Measurements from ENCODE around the gene MTERF4. TPM values are rescaled to one million over a fixed set of nuclear protein-coding genes. Genes with fewer than 3 reads are reported as not detected.
A peak's percentile ranks its signal among the peaks of the same experiment; 100 is the strongest.

The MTERF4 gene
- total RNA-seq, 2 donors from 2014 or later = 33.2 to 42.5 TPM

DNA sequence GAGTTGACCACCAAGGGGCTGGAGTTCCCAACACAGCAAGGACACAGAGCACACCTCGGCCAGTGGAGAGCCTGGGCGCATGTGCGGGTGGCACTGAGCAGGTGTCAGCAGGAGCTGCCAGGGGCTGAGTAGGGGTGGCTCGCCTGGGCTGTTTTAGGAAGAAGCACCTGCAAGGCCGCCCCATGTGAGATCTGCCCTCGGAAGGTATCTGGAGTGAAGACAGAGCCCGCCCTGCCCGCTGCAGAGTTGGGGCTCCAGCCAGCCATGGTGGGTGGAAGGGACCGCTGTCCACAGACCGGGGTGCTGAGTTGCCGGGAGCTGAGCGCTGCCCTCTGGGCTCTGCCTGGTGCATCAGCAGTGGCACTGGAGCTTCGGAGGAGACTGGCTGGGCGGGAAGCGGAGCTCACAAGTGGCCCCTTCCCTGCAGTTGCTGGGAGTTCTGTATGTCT, 35.2 kb downstream of the MTERF4 start:
- no peaks in the 10 kb centered on the region for H3K27me3 ChIP-seq (ENCODE audit: control insufficient read depth, insufficient read depth, low read length, poor library complexity, severe bottlenecking)
- 72 to 74% methylated on average over 15 of the region's 15 CpGs for WGBS, 2 experiments (ENCODE audit: insufficient coverage in 1 of 2, insufficient read length in 1 of 2)

DNA sequence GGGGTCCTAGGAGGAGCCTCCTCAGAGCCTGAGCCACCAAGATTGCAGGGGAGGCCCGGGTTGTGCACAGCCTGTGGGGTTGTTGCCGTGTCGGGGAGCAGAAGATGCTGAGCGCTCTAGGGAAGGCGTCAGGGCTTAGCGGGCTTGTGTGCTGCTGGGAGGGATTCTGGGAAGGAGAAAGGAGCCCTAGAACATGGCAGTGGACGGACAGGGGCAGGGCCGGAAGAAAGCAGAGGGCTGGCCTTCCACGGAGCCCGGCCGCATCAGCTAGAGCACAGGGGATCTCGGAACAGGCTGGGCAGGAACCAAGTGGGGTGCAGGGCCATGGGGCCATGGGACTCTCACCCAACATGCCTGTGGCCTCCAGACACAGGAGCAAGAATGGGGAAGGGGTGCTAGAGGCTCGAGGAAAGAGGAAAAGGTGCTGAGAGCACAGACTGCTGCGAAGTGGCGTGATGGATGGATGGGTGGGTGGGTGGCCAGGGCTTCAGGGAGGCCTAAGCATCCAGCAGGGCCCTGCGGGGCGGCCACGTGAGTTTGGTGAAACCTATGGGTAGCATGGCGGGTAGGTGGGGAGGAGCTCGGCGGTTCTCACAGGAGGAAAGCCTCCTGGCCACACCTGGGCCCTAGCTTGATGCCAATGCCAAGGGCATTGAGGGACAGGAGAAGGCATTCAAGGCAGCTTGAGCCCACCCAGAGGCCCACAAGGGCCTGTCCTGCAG, 35.8 kb downstream of the MTERF4 start:
- DNase-seq = no peak
- no peaks in the 10 kb centered on the region for H3K9me3 ChIP-seq (ENCODE audit: control insufficient read depth, low read length)
- H3K36me3 ChIP-seq (ENCODE audit: control insufficient read depth, insufficient read depth, low read length) = no peaks in the 10 kb centered on the region
- Mint-ChIP-seq H3K27ac (no peak overlapping the region), H3K9me3 (no peaks in the 10 kb centered on the region), H3K27me3 (ENCODE audit: insufficient read depth) (peaks cover 6% of the 10 kb centered on the region), H3K4me1 (no peaks in the 10 kb centered on the region), H3K36me3 (ENCODE audit: low read depth) (no peaks in the 10 kb centered on the region), H3K4me3 (no peak overlapping the region)
- no peak overlapping the region for H3K4me3 ChIP-seq (ENCODE audit: low read length)
- H3K4me1 ChIP-seq (ENCODE audit: control insufficient read depth, insufficient read depth, low read length) = no peaks in the 10 kb centered on the region
- TF ChIP-seq, protein P1, sequence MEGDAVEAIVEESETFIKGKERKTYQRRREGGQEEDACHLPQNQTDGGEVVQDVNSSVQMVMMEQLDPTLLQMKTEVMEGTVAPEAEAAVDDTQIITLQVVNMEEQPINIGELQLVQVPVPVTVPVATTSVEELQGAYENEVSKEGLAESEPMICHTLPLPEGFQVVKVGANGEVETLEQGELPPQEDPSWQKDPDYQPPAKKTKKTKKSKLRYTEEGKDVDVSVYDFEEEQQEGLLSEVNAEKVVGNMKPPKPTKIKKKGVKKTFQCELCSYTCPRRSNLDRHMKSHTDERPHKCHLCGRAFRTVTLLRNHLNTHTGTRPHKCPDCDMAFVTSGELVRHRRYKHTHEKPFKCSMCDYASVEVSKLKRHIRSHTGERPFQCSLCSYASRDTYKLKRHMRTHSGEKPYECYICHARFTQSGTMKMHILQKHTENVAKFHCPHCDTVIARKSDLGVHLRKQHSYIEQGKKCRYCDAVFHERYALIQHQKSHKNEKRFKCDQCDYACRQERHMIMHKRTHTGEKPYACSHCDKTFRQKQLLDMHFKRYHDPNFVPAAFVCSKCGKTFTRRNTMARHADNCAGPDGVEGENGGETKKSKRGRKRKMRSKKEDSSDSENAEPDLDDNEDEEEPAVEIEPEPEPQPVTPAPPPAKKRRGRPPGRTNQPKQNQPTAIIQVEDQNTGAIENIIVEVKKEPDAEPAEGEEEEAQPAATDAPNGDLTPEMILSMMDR (conservative IDR thresholded peaks at IDR 0.05) = no peak
- H3K9ac ChIP-seq (ENCODE audit: extremely low read depth, low read length, poor library complexity, severe bottlenecking) = no peak overlapping the region
- H3K27me3 ChIP-seq (ENCODE audit: control insufficient read depth, insufficient read depth, low read length, poor library complexity, severe bottlenecking) = no peaks in the 10 kb centered on the region
- WGBS, 2 experiments (ENCODE audit: insufficient coverage in 1 of 2, insufficient read length in 1 of 2) = 90 to 92% methylated on average over 15 to 21 of the region's 21 CpGs
- no peak overlapping the region for H3K27ac ChIP-seq (ENCODE audit: low read depth, low read length)

More for the DNA sequence above, 35.2 kb downstream of the MTERF4 start:
- H3K4me1 ChIP-seq (ENCODE audit: control insufficient read depth, insufficient read depth, low read length) = no peaks in the 10 kb centered on the region
- H3K27me3 Mint-ChIP-seq (ENCODE audit: insufficient read depth) = peaks cover 6% of the 10 kb centered on the region
- no peaks in the 10 kb centered on the region for H3K4me1 Mint-ChIP-seq
- H3K27ac Mint-ChIP-seq = no peak overlapping the region
- peak; percentile 91 for DNase-seq
- no peaks in the 10 kb centered on the region for H3K36me3 Mint-ChIP-seq (ENCODE audit: low read depth)
- no peak overlapping the region for H3K4me3 Mint-ChIP-seq
- H3K27ac ChIP-seq (ENCODE audit: low read depth, low read length) = no peak overlapping the region
- no peaks in the 10 kb centered on the region for H3K9me3 Mint-ChIP-seq
- H3K9me3 ChIP-seq (ENCODE audit: control insufficient read depth, low read length) = no peaks in the 10 kb centered on the region
- no peak overlapping the region for H3K4me3 ChIP-seq (ENCODE audit: low read length)
- no peaks in the 10 kb centered on the region for H3K36me3 ChIP-seq (ENCODE audit: control insufficient read depth, insufficient read depth, low read length)
- TF ChIP-seq, protein P1 (conservative IDR thresholded peaks at IDR 0.05) = peak; percentile 26
- H3K9ac ChIP-seq (ENCODE audit: extremely low read depth, low read length, poor library complexity, severe bottlenecking) = no peak overlapping the region

DNA sequence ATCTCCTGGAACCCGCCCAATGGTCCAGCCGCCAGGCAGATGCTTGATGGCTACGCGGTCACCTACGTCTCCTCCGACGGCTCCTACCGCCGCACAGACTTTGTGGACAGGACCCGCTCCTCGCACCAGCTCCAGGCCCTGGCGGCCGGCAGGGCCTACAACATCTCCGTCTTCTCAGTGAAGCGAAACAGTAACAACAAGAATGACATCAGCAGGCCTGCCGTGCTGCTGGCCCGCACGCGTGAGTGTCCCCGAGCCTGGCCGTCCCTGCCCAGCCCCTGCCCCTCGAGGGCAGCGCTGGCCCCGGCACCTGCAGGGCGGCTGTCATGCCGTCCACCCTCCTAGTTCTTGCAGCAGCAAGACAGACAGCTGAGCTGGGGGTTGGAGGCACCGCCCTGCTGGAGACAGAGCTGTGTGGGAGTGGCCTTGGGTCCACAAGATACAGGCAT, 36.7 kb downstream of the MTERF4 start:
- DNase-seq = peak; percentile 47
- Histone ChIP-seq H3K27ac (ENCODE audit: low read depth, low read length) (no peak overlapping the region), H3K36me3 (ENCODE audit: control insufficient read depth, insufficient read depth, low read length) (no peaks in the 10 kb centered on the region), H3K27me3 (ENCODE audit: control insufficient read depth, insufficient read depth, low read length, poor library complexity, severe bottlenecking) (no peaks in the 10 kb centered on the region), H3K4me1 (ENCODE audit: control insufficient read depth, insufficient read depth, low read length) (no peaks in the 10 kb centered on the region), H3K9me3 (ENCODE audit: control insufficient read depth, low read length) (no peaks in the 10 kb centered on the region), H3K4me3 (ENCODE audit: low read length) (no peak overlapping the region), H3K9ac (ENCODE audit: extremely low read depth, low read length, poor library complexity, severe bottlenecking) (no peak overlapping the region)
- TF ChIP-seq, protein P1 (conservative IDR thresholded peaks at IDR 0.05) = no peak
- Mint-ChIP-seq H3K4me1 (no peaks in the 10 kb centered on the region), H3K27me3 (ENCODE audit: insufficient read depth) (peaks cover 6% of the 10 kb centered on the region), H3K27ac (no peak overlapping the region), H3K9me3 (no peaks in the 10 kb centered on the region), H3K4me3 (no peak overlapping the region), H3K36me3 (ENCODE audit: low read depth) (no peaks in the 10 kb centered on the region)
- WGBS, 2 experiments (ENCODE audit: insufficient coverage in 1 of 2, insufficient read length in 1 of 2) = 92 to 97% methylated on average over 16 to 27 of the region's 27 CpGs

Data from endodermal cell (in vitro differentiated cells).